Stomach (tissue), 9 donors: ENCODE data around the gene ASH1L. TPM values are rescaled to one million over a fixed set of nuclear protein-coding genes. Genes with fewer than 3 reads are reported as not detected.

ENCODE experiments used
- DNase-seq, 2 donors: peaks; one replicate each; pipeline versions ENCODE4 v3.0.0 to v3.0.0-alpha.2; 2013 to 2019
- H3K27ac ChIP-seq, 5 donors: fragments of 200-600 bp in 4 of 5; sonication (generic) in 4 of 5; one replicate each; pipeline ENCODE4 v1.5.1; 2013 to 2019; ENCODE audit warnings: mild to moderate bottlenecking in 1 of 5, moderate library complexity in 1 of 5
- H3K27me3 ChIP-seq, 3 donors: fragments of 200-600 bp; sonication (generic); one replicate each; pipeline ENCODE4 v1.5.1; 2017 to 2019; ENCODE audit warnings: mixed run types in 1 of 3
- H3K36me3 ChIP-seq, 4 donors: fragments of 200-600 bp; sonication (generic); 1 replicate in 3 of 4; 2 replicates in 1 of 4; pipeline ENCODE4 v1.5.1; 2016 to 2019
- H3K4me1 ChIP-seq, 4 donors: fragments of 200-600 bp; sonication (generic); one replicate each; pipeline ENCODE4 v1.5.1; 2016 to 2019
- H3K4me3 ChIP-seq, 4 donors: fragments of 200-600 bp; sonication (generic) in 3 of 4; one replicate each; pipeline ENCODE4 v1.5.1; 2016 to 2019; ENCODE audit warnings: mild to moderate bottlenecking in 1 of 4
- H3K9me3 ChIP-seq, 4 donors: fragments of 200-600 bp; sonication (generic); one replicate each; pipeline ENCODE4 v1.5.1; 2016 to 2019
- CTCF ChIP-seq, 7 experiments: fragments of 450-650 bp in 4 of 7; fragments of 200-600 bp in 3 of 7; sonication (generic) in 3 of 7; IDR thresholded peaks; one replicate each; pipeline ENCODE4 v1.5.1; 2016 to 2019; ENCODE audit warnings: antibody characterized with exemption in 7 of 7, control low read depth in 2 of 7, mild to moderate bottlenecking in 1 of 7
- EP300 ChIP-seq: sonication (generic); formaldehyde crosslinking; IDR thresholded peaks from one replicate; pipeline ENCODE4 v1.6.1; 2017; ENCODE audit warnings: antibody characterized with exemption
- POLR2A ChIP-seq, 4 donors: fragments of 450-650 bp; IDR thresholded peaks; one replicate each; pipeline ENCODE4 v1.6.1; 2016; ENCODE audit warnings: antibody characterized with exemption in 4 of 4, control low read depth in 2 of 4, mild to moderate bottlenecking in 1 of 4, moderate library complexity in 1 of 4
- POLR2AphosphoS5 ChIP-seq, 3 donors: sonication (generic); formaldehyde crosslinking; IDR thresholded peaks; one replicate each; pipeline ENCODE4 v1.6.1; 2016; ENCODE audit warnings: antibody characterized with exemption in 3 of 3
- WGBS, 5 donors: extraction: QIAGEN DNeasy Blood & Tissue Kit in 3 of 5; methylation state at CpG; one replicate each; pipeline versions ENCODE4 v1.1.5 to v1.1.7; 2013 to 2018; 5-methylcytosine and 5-hydroxymethylcytosine counted together
- intact Hi-C: fragments of 100-400 bp; cut with DNase I; formaldehyde crosslinking; loops from one replicate; pipeline ENCODE4 v1.15.1; 2023; ENCODE audit warnings: low total_unique reads
- polyA plus RNA-seq, 3 donors: library from polyadenylated mRNA; stranded (reverse); fragments of 200-250 nt; gene quantifications; one replicate each; pipeline ENCODE4 v1.2.3, GENCODE V29; 2013
- total RNA-seq, 5 donors: library from RNA; depleted of rRNA; stranded (reverse); fragments of >200 nt; gene quantifications; one replicate each; pipeline versions ENCODE4 v1.1.0 to v1.2.3, GENCODE V29; 2014 to 2016
- donor health status: healthy with polysubstance abuse.
- donor health status: Bipolar disorder and iron deficiency.
- donor health status: healthy.

The ASH1L gene
- total and polyA plus RNA-seq, 8 donors: 3.0 to 69.4 (median 34.3) TPM

GRCh38 chr1:155318082-155318481, 244.5 kb downstream of the ASH1L start:
- intact Hi-C loops: no loop called here
- Histone ChIP-seq H3K36me3 (peaks cover 3 to 53% (median 46%) of the 10 kb centered on the region in 4 donors), H3K27ac (no peak overlapping the region), H3K4me3 (no peak overlapping the region), H3K4me1 (peaks cover 23 to 37% (median 30%) of the 10 kb centered on the region in 4 donors), H3K27me3 (no peaks in the 10 kb centered on the region), H3K9me3 (no peaks in the 10 kb centered on the region)
- no peak for DNase-seq
- WGBS, 5 donors: 89 to 96% (median 92%) methylated on average over 9 of the region's 9 CpGs
- TF ChIP-seq POLR2AphosphoS5 (IDR thresholded peaks at IDR 0.05): no peak
- no peak for TF ChIP-seq CTCF (IDR thresholded peaks at IDR 0.05)
- TF ChIP-seq POLR2A (IDR thresholded peaks at IDR 0.05): no peak
- no peak for TF ChIP-seq EP300

GRCh38 chr1:155316922-155317321, 245.7 kb downstream of the ASH1L start:
- H3K9me3 ChIP-seq: no peaks in the 10 kb centered on the region
- intact Hi-C loops: no loop called here
- TF ChIP-seq EP300: no peak
- no peak for TF ChIP-seq CTCF (IDR thresholded peaks at IDR 0.05)
- no peak overlapping the region for H3K27ac ChIP-seq
- H3K27me3 ChIP-seq: no peaks in the 10 kb centered on the region
- DNase-seq: no peak
- 87 to 94% (median 89%) methylated on average over 3 of the region's 3 CpGs for WGBS, 5 donors
- H3K36me3 ChIP-seq: peaks cover 3 to 65% (median 57%) of the 10 kb centered on the region in 4 donors
- peaks cover 19 to 26% (median 21%) of the 10 kb centered on the region in 4 donors for H3K4me1 ChIP-seq
- H3K4me3 ChIP-seq: no peak overlapping the region

- 80 to 93% (median 86%) methylated on average over 8 of the region's 8 CpGs for WGBS, 5 donors
- intact Hi-C loops: no loop called here
- Histone ChIP-seq H3K36me3 (peaks cover 3 to 56% (median 50%) of the 10 kb centered on the region in 4 donors), H3K4me3 (no peak overlapping the region), H3K27me3 (no peaks in the 10 kb centered on the region), H3K9me3 (no peaks in the 10 kb centered on the region), H3K27ac (no peak overlapping the region), H3K4me1 (peaks cover 17 to 26% (median 23%) of the 10 kb centered on the region in 4 donors)
- no peak for DNase-seq
- TF ChIP-seq EP300: no peak
- TF ChIP-seq CTCF (IDR thresholded peaks at IDR 0.05): no peak
- TF ChIP-seq POLR2A (IDR thresholded peaks at IDR 0.05): no peak
- no peak for TF ChIP-seq POLR2AphosphoS5 (IDR thresholded peaks at IDR 0.05)
Measured at GRCh38 chr1:155313261-155313660, 249.3 kb downstream of the ASH1L start.

GRCh38 chr1:155309423-155310021, 253.1 kb downstream of the ASH1L start:
- Histone ChIP-seq H3K9me3 (no peaks in the 10 kb centered on the region), H3K4me1 (peaks cover 17 to 34% (median 28%) of the 10 kb centered on the region in 4 donors), H3K4me3 (peak overlapping the region; percentile 59 to 80 (median 70)), H3K27ac (peak overlapping the region; percentile 84 to 92 (median 90)), H3K36me3 (peaks cover 0 to 32% (median 28%) of the 10 kb centered on the region in 4 donors), H3K27me3 (no peaks in the 10 kb centered on the region)
- WGBS, 5 donors: 0 to 10% (median 7%) methylated on average over 2 to 11 of the region's 11 CpGs
- no peak for TF ChIP-seq EP300
- no peak for TF ChIP-seq POLR2A (IDR thresholded peaks at IDR 0.05)
- peak in 1 of 3 donors; percentile 23 for TF ChIP-seq POLR2AphosphoS5 (IDR thresholded peaks at IDR 0.05)
- intact Hi-C loops: no loop called here
- peak; percentile 65 to 76 for DNase-seq
